ENCODE data around the gene EPYC.

EPYC gene, protein sequence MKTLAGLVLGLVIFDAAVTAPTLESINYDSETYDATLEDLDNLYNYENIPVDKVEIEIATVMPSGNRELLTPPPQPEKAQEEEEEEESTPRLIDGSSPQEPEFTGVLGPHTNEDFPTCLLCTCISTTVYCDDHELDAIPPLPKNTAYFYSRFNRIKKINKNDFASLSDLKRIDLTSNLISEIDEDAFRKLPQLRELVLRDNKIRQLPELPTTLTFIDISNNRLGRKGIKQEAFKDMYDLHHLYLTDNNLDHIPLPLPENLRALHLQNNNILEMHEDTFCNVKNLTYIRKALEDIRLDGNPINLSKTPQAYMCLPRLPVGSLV

DNA sequence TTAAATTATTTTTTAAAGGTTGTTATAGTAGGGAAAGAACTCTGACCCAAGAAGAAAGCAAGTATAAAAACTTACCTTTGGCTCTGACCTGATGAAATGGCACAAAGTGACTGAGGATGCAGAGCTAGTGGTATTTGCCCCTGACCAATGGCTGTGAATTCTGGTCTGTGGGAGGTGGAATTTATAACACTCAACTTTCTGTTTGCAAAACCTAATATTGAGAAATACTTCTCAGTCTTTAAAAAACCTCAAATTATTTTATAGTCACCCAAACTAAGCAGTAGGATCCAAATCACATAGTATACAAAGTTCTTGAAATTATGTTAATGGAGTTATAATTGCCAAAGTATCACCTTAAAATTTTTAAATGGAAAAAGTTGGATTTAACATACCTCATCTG is at the start of gene EPYC:
EPYC (minus strand) TSS at position 101 of the 400 bp plus-strand sequence. CDS start 2,407 bp downstream, outside the sequence.
- no peak for DNase-seq

GRCh38 chr12:91053951-91054715 is 49.4 kb upstream of the EPYC start:
- DNase-seq, result no peak

- DNase-seq, result no peak
These were observed 47.3 kb upstream of the EPYC start for GRCh38 chr12:91052026-91052425.

DNA sequence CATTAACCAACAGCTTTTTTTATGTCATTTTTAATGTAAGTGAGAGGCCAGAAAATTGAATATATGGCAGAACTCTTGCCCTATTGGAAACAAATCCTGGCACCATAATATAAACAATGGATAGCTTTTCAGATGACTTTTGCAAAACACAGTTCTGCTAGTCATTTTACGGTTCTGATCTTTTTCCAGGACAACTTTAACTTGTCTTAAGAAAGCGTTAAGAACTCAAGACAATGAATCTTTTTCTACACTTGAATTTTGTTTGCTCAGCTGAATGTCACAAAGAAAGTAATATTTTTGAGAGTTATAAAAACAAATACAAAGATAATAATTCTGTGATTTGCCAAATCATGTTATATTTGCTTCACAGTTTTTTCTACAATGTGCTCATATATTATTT is 39.8 kb upstream of the EPYC start:
- no peak for DNase-seq

DNA sequence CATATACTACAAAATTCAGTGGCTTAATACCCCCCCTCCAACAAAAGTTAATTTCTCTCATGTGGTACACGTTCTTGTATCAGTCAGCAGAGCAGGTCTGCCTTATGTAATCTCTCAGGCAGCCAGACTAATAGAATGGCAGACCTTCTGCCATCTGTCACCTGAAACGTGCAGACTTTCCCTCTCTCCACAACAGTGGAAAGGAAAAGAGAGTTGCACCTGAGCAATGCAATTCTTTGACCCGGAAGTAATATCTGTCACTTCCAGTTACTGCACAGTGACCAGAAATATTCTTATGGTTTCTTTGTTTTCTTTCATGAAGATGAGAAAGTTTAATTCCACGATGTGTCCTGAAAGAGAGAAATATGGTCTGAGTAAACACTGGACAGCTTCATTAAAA is 38.6 kb upstream of the EPYC start:
- no peak for DNase-seq

- no peak for DNase-seq
These were observed 35.5 kb upstream of the EPYC start for GRCh38 chr12:91040096-91040755.

- DNase-seq, result no peak
These were observed 32.5 kb upstream of the EPYC start for GRCh38 chr12:91037276-91037675.

GRCh38 chr12:91033251-91033650 is 28.5 kb upstream of the EPYC start:
- DNase-seq, result no peak

- no peak for DNase-seq
These were observed 18.7 kb upstream of the EPYC start for GRCh38 chr12:91023326-91024004.

DNA sequence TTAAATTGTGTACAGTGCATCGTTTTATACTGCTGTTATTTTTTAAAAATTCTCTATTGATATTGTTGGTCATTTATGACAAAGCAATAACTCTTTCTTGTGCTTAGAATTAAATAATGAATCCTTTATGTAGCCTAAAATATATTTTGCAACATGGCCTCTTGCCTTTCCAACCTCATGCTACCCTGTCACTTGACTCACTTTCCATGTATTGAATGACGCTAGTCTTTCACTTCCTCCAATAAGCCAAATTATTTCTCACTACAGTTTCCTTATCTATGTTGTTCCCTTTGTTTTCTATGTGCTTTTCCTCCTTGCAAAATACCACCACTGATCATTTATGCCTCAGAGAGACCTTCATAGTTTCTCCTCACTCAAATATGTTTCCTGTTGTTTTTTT is 16.3 kb upstream of the EPYC start:
- DNase-seq, result no peak

GRCh38 chr12:91019455-91019854 is 14.7 kb upstream of the EPYC start:
- no peak for DNase-seq

DNA sequence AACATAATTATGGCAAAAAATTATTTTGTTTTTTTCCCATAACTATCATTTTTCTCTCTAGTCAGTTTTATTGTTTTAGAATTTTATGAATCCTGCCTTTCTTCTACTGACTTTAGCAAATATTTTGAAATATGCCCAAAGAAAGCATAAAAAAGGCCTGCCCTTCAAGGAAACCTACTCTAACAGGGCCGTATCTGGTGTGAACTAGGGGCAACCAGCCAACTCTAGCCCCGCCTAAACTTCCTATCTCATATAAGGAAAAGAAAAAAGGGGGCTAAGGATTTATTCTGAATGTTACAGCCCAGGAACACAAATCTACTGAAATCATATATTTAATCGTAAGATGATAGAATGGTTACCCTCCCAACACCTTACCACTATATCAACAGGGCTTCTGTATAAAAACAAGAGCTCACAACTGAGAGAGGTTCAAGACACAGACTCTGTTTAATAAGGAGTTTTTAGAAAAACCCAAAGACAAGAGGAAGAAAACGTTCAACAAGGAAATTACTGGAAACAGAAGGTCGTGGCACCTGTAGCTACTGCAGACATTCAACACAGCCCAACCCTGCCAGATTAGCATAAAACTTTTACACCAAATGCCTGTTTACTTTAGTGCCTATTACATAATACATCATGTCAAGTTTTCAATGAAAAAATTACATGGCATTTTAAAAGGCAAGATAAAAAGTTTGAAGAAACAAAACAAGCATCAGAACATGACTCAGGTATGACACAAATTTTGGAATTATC is 12.9 kb upstream of the EPYC start:
- DNase-seq, result no peak

- no peak for DNase-seq
These were observed 12.3 kb upstream of the EPYC start for GRCh38 chr12:91017043-91017442.

- DNase-seq, result no peak
These were observed 4.7 kb upstream of the EPYC start for GRCh38 chr12:91009319-91009950.

- no peak for DNase-seq
These were observed 2.9 kb upstream of the EPYC start for GRCh38 chr12:91007531-91008290.

DNA sequence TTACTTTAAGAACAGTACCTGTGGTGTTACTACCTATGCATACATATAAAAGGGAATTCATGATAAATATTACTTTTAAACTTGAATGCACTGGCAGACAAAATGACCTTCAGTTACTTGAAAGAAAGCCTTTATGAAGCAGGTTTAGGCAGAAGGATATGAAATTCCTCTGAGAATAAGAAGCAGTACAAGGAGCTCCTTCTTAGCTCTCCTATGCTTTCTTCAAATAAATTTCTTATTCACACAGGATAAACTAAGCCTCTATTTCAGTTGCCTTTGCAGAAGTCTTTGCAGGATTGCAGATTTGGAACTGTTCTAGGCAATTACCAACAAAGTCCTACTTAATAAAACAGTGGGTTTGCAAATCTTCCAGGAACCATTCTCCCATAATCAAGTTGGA is 1.0 kb downstream of the EPYC start:
- DNase-seq, result no peak

DNA sequence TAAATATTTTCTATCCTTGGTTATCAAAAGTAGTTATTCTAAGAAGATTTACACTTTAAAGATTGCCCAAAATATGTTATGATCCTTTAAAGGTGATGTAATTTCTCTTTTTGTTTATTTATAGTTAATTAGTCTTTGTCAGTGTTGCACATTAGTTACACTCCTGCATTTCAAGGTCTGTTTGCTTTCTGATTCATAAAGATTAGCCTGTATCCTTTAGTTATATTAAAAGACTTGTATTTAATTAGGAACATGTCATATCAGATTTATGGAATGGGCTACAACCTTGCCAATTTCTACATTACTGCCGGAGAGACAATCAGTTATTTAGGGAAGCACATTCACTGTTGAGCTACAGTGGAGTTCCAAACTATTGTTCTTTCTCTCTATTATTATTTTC is 3.5 kb downstream of the EPYC start:
- DNase-seq, result no peak

- DNase-seq, result no peak
These were observed 4.8 kb downstream of the EPYC start for GRCh38 chr12:90999966-91000365.

DNA sequence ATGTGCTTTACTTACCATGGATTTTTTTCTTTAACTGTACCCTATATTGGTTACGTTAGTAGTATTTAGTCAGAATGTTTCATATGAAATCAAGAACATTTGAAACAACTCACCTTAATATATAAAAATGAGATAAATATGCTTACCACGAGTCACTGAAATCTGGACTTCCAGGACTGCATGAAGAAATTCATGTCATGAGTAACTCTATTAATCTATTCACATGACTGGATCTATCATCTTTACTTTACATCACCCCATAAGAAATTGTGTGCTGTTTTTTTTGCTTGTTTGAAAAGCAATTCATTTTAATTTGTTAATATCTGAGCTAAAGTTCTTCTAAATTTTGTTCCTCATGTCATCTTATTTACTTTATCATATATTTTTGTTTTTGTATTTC is 5.2 kb downstream of the EPYC start:
- no peak for DNase-seq

DNA sequence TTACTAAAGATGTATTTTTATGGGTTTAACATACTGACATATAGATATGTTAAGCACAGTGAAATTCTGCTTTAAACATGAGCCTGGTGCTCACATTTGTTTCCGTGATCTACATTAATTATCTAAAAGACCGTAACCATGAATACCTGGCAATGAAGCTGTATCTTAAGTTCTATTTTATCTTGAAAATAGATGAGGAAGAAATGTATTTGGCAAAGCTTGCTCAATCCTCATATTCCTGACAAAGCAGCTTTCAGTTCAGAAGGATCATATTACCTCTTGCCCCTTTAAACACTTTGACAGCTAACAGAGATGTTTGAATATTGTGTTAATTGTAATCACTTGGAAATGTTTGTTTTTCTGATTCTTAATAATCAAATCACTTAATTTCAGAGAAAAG is 9.8 kb downstream of the EPYC start:
- DNase-seq, result no peak

DNA sequence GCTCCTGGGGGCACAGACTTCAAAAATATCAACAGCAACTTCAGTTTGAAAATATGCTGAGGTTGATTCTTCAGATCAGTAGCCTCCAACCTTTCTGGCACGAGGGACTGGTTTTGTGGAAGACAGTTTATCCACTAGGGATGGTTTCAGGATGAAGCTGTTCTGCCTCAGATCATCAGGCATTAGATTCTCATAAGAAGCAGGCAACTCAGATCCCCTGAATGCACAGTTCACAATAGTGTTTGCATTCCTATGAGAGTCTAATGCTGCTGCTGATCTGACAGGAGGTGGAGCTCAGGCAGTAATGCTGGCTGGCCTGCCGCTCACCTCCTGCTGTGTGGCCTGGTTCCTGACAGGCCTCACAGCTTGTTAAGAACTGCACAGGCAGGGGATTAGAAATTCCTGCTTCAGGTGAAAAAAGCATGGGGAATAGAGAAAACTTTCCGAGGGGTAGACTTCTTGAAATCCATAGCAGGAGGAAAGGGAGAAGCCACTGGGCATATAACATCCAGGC is 12.8 kb downstream of the EPYC start:
- no peak for DNase-seq
